ENCODE measurements around the gene SYNPO2.
"Not testable (repeated sequence)": the region's sequence is repeated elsewhere in the genome, so short reads cannot be mapped to it uniquely, and the experiment has no call there.

SYNPO2 gene

GRCh38 chr4:118866442-118866841 lies 22.2 kb upstream of the SYNPO2 start:
- H3K27ac Mint-ChIP-seq, result no peak overlapping the region
- H3K4me3 Mint-ChIP-seq, result no peak overlapping the region
- peaks cover 8% of the 10 kb centered on the region for H3K27me3 Mint-ChIP-seq
- no peaks in the 10 kb centered on the region for H3K36me3 Mint-ChIP-seq
- no peaks in the 10 kb centered on the region for H3K9me3 Mint-ChIP-seq
- no peak for ATAC-seq
- peaks cover 7% of the 10 kb centered on the region for H3K4me1 Mint-ChIP-seq

GRCh38 chr4:118867311-118868067 lies 21.2 kb upstream of the SYNPO2 start:
- no peak for ATAC-seq
- no peaks in the 10 kb centered on the region for H3K9me3 Mint-ChIP-seq
- no peak overlapping the region for H3K27ac Mint-ChIP-seq
- H3K4me3 Mint-ChIP-seq, result no peak overlapping the region
- H3K4me1 Mint-ChIP-seq, result peaks cover 7% of the 10 kb centered on the region
- no peaks in the 10 kb centered on the region for H3K36me3 Mint-ChIP-seq
- peaks cover 8% of the 10 kb centered on the region for H3K27me3 Mint-ChIP-seq

GRCh38 chr4:118869808-118870342 lies 18.8 kb upstream of the SYNPO2 start:
- peaks cover 21% of the 10 kb centered on the region for H3K27me3 Mint-ChIP-seq
- no peak for ATAC-seq
- no peak overlapping the region for H3K4me3 Mint-ChIP-seq
- H3K36me3 Mint-ChIP-seq, result no peaks in the 10 kb centered on the region
- peaks cover 7% of the 10 kb centered on the region for H3K4me1 Mint-ChIP-seq
- peaks cover under 1% of the 10 kb centered on the region for H3K9me3 Mint-ChIP-seq
- H3K27ac Mint-ChIP-seq, result no peak overlapping the region

GRCh38 chr4:118872181-118872580 lies 16.5 kb upstream of the SYNPO2 start:
- Mint-ChIP-seq H3K4me3 (no peak overlapping the region), H3K9me3 (peaks cover 2% of the 10 kb centered on the region), H3K36me3 (no peaks in the 10 kb centered on the region), H3K4me1 (no peaks in the 10 kb centered on the region), H3K27me3 (peaks cover 27% of the 10 kb centered on the region), H3K27ac (no peak overlapping the region)
- no peak for ATAC-seq

- peaks cover 28% of the 10 kb centered on the region for H3K27me3 Mint-ChIP-seq
- no peak for ATAC-seq
- no peak overlapping the region for H3K4me3 Mint-ChIP-seq
- no peaks in the 10 kb centered on the region for H3K4me1 Mint-ChIP-seq
- H3K9me3 Mint-ChIP-seq, result peaks cover 2% of the 10 kb centered on the region
- H3K36me3 Mint-ChIP-seq, result no peaks in the 10 kb centered on the region
- H3K27ac Mint-ChIP-seq, result no peak overlapping the region
Observed at GRCh38 chr4:118877797-118878196, 10.9 kb upstream of the SYNPO2 start.

GRCh38 chr4:118878507-118878906 lies 10.1 kb upstream of the SYNPO2 start:
- ATAC-seq, H3K9me3 Mint-ChIP-seq, H3K4me3 Mint-ChIP-seq, H3K27ac Mint-ChIP-seq, H3K4me1 Mint-ChIP-seq, H3K36me3 Mint-ChIP-seq: not testable (repeated sequence)
- peaks cover 21% of the 10 kb centered on the region for H3K27me3 Mint-ChIP-seq

GRCh38 chr4:118879409-118879808 lies 9.2 kb upstream of the SYNPO2 start:
- no peaks in the 10 kb centered on the region for H3K4me1 Mint-ChIP-seq
- ATAC-seq, result no peak
- peaks cover 2% of the 10 kb centered on the region for H3K9me3 Mint-ChIP-seq

GRCh38 chr4:118881512-118882146 lies 7.0 kb upstream of the SYNPO2 start:
- Mint-ChIP-seq H3K4me1 (no peaks in the 10 kb centered on the region), H3K27me3 (peaks cover 7% of the 10 kb centered on the region), H3K27ac (no peak overlapping the region), H3K9me3 (no peaks in the 10 kb centered on the region), H3K36me3 (no peaks in the 10 kb centered on the region), H3K4me3 (no peak overlapping the region)
- no peak for ATAC-seq

More at GRCh38 chr4:118879409-118879808, 9.2 kb upstream of the SYNPO2 start:
- no peak overlapping the region for H3K27ac Mint-ChIP-seq
- H3K36me3 Mint-ChIP-seq, result no peaks in the 10 kb centered on the region
- no peak overlapping the region for H3K4me3 Mint-ChIP-seq
- peaks cover 15% of the 10 kb centered on the region for H3K27me3 Mint-ChIP-seq

- Mint-ChIP-seq H3K27me3 (peaks cover 8% of the 10 kb centered on the region), H3K4me1 (peaks cover 6% of the 10 kb centered on the region), H3K9me3 (no peaks in the 10 kb centered on the region), H3K27ac (no peak overlapping the region), H3K36me3 (no peaks in the 10 kb centered on the region), H3K4me3 (no peak overlapping the region)
- no peak for ATAC-seq
Observed at GRCh38 chr4:118883861-118884260, 4.8 kb upstream of the SYNPO2 start.

- no peak for ATAC-seq
- H3K9me3 Mint-ChIP-seq, result no peaks in the 10 kb centered on the region
- peaks cover 16% of the 10 kb centered on the region for H3K27me3 Mint-ChIP-seq
- no peak overlapping the region for H3K4me3 Mint-ChIP-seq
- H3K27ac Mint-ChIP-seq, result no peak overlapping the region
- no peaks in the 10 kb centered on the region for H3K36me3 Mint-ChIP-seq
- peaks cover 12% of the 10 kb centered on the region for H3K4me1 Mint-ChIP-seq
Observed at GRCh38 chr4:118884716-118885115, 3.9 kb upstream of the SYNPO2 start.

- peaks cover 25% of the 10 kb centered on the region for H3K27me3 Mint-ChIP-seq
- ATAC-seq, result no peak
- H3K27ac Mint-ChIP-seq, result no peak overlapping the region
- H3K4me1 Mint-ChIP-seq, result peaks cover 18% of the 10 kb centered on the region
- H3K4me3 Mint-ChIP-seq, result peak overlapping the region; percentile 74
- no peaks in the 10 kb centered on the region for H3K36me3 Mint-ChIP-seq
- no peaks in the 10 kb centered on the region for H3K9me3 Mint-ChIP-seq
Observed at GRCh38 chr4:118889312-118889691, 648 bp downstream of the SYNPO2 start.

GRCh38 chr4:118894034-118894433 lies 5.4 kb downstream of the SYNPO2 start:
- Mint-ChIP-seq H3K9me3 (no peaks in the 10 kb centered on the region), H3K27ac (no peak overlapping the region), H3K4me1 (peaks cover 10% of the 10 kb centered on the region), H3K27me3 (peaks cover 15% of the 10 kb centered on the region), H3K4me3 (no peak overlapping the region), H3K36me3 (no peaks in the 10 kb centered on the region)
- no peak for ATAC-seq

- no peaks in the 10 kb centered on the region for H3K36me3 Mint-ChIP-seq
- no peaks in the 10 kb centered on the region for H3K9me3 Mint-ChIP-seq
- no peak overlapping the region for H3K27ac Mint-ChIP-seq
- H3K27me3 Mint-ChIP-seq, result peaks cover 12% of the 10 kb centered on the region
- H3K4me1 Mint-ChIP-seq, result no peaks in the 10 kb centered on the region
- ATAC-seq, result no peak
- H3K4me3 Mint-ChIP-seq, result no peak overlapping the region
Observed at GRCh38 chr4:118898221-118898620, 9.6 kb downstream of the SYNPO2 start.

- Mint-ChIP-seq H3K27ac (no peak overlapping the region), H3K36me3 (no peaks in the 10 kb centered on the region), H3K27me3 (peaks cover 12% of the 10 kb centered on the region), H3K4me3 (no peak overlapping the region), H3K9me3 (no peaks in the 10 kb centered on the region), H3K4me1 (no peaks in the 10 kb centered on the region)
- ATAC-seq, result no peak
Observed at GRCh38 chr4:118898684-118899138, 10.1 kb downstream of the SYNPO2 start.

GRCh38 chr4:118904418-118904817 lies 15.8 kb downstream of the SYNPO2 start:
- H3K27me3 Mint-ChIP-seq, result peaks cover 19% of the 10 kb centered on the region
- H3K27ac Mint-ChIP-seq, result no peak overlapping the region
- peaks cover 6% of the 10 kb centered on the region for H3K4me1 Mint-ChIP-seq

GRCh38 chr4:118904935-118905334 lies 16.3 kb downstream of the SYNPO2 start:
- no peak overlapping the region for H3K27ac Mint-ChIP-seq
- ATAC-seq, result no peak
- H3K36me3 Mint-ChIP-seq, result no peaks in the 10 kb centered on the region
- H3K4me1 Mint-ChIP-seq, result peaks cover 6% of the 10 kb centered on the region
- H3K27me3 Mint-ChIP-seq, result peaks cover 24% of the 10 kb centered on the region
- no peak overlapping the region for H3K4me3 Mint-ChIP-seq
- no peaks in the 10 kb centered on the region for H3K9me3 Mint-ChIP-seq

More at GRCh38 chr4:118904418-118904817, 15.8 kb downstream of the SYNPO2 start:
- ATAC-seq, result no peak
- Mint-ChIP-seq H3K4me3 (no peak overlapping the region), H3K9me3 (no peaks in the 10 kb centered on the region), H3K36me3 (no peaks in the 10 kb centered on the region)
